Gastrocnemius medialis (tissue), 4 donors: ENCODE measurements around the gene NUP85.

Source experiments
- POLR2A ChIP-seq, 2 donors: fragments of 450-650 bp; IDR thresholded peaks; one replicate each; pipeline ENCODE4 v1.6.1; 2017; ENCODE audit warnings: antibody characterized with exemption in 2 of 2, mild to moderate bottlenecking in 2 of 2, moderate library complexity in 2 of 2
- TF ChIP-seq, protein P1 (sequence below), 5 experiments: fragments of 450-650 bp in 3 of 5; fragments of 200-600 bp in 2 of 5; sonication (generic) in 2 of 5; IDR thresholded peaks in 4 of 5; conservative IDR thresholded peaks in 1 of 5; 1 replicate in 4 of 5; 2 replicates in 1 of 5; pipeline ENCODE4 v1.5.1; 2016 to 2019; ENCODE audit warnings: antibody characterized with exemption in 5 of 5, mild to moderate bottlenecking in 3 of 5, moderate library complexity in 3 of 5

DNA sequence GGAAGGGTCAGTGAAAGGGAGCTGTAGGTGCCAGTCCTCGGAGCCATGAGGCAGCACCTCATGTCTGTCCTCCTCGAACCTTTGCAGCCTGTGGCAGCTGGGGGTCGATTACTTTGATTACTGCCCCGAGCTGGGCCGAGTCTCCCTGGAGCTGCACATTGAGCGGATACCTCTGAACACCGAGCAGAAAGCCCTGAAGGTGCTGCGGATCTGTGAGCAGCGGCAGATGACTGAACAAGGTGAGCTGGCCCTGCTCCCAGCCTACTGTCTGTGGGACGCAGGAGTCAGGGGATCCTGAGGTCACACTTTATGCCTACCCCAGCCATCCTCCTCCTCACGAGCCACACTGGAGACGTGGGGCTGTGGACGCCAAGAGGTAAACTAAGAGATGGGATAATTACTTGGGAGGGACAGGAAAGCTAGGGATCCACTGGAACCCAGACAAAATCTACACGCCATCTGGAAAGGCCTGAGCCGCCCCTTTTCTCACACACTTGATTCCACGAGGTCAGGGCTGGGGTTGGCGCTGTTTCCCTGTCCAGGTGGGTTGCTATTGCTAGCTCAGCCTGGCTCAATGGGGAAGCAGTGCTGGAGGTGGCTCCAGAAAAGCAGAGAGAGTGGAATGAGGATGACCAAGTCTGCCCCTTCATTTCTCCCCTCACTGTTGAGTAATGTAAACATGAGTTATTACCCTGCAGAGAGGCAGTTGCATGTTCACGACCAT, 26.4 kb downstream of the NUP85 start:
- TF ChIP-seq, protein P1, sequence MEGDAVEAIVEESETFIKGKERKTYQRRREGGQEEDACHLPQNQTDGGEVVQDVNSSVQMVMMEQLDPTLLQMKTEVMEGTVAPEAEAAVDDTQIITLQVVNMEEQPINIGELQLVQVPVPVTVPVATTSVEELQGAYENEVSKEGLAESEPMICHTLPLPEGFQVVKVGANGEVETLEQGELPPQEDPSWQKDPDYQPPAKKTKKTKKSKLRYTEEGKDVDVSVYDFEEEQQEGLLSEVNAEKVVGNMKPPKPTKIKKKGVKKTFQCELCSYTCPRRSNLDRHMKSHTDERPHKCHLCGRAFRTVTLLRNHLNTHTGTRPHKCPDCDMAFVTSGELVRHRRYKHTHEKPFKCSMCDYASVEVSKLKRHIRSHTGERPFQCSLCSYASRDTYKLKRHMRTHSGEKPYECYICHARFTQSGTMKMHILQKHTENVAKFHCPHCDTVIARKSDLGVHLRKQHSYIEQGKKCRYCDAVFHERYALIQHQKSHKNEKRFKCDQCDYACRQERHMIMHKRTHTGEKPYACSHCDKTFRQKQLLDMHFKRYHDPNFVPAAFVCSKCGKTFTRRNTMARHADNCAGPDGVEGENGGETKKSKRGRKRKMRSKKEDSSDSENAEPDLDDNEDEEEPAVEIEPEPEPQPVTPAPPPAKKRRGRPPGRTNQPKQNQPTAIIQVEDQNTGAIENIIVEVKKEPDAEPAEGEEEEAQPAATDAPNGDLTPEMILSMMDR (IDR thresholded peaks at IDR 0.05 in 4 of 5, conservative IDR thresholded peaks at IDR 0.05 in 1 of 5): no peak
- TF ChIP-seq POLR2A (IDR thresholded peaks at IDR 0.05): no peak
